DLD1 (cell line): ENCODE data around the gene HDAC9.
"Not testable (repeated sequence)": the region's sequence is repeated elsewhere in the genome, so short reads cannot be mapped to it uniquely, and the experiment has no call there.

ENCODE experiments used
- in situ Hi-C: cut with HindIII; loops from 2 replicates; pipeline ENCODE4 v1.10.0; 2017; ENCODE audit warnings: low sequenced_read_pairs

Gene HDAC9

DNA sequence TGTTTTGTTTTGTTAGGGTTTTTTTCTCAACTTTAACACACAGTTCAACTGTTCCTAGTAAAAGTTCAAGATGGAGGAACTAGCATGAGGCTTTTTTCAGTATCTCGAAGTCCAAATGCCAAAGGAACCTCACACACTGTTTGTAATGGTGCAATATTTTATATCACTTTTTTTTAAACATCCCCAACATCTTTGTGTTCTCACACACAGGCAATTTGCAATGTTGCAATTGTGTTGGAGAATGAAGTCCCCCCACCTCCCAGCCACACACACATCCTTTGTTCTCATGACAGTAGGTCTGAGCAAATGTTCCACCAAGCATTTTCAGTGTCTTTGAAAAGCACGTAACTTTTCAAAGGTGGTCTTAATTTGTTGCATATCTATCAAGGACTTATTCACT lies 501.0 kb downstream of the HDAC9 start:
- in situ Hi-C loops = no loop called here

DNA sequence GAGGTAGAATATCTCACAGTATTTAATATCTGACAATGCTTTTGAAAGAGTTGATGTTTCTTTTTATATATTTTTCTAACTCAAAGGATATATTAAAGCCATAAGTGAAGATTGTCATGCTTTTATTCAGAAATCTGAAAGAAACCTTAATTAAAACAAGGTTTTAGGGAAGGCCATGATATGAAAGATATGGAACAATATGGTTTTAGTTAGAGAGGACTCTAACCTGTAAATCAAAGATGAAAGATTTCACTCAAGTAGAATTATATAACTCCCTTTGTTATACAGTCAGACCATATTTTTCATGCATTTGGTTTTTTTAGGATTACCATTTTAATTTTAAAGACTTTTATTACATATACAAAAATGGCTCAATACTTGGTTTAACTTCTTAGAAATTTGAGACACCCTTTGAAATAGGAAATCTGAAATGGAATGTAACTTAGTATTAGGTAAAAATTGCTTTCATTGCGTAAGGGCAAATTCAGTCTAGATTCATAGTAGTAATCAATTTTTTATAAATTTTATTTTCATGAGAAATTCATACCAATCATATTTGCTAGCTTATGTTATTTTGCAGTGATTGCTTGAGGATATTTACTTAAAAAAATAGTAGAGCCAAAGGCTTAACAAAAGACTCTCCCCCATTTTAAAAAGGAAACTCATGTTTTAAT lies 502.1 kb downstream of the HDAC9 start:
- in situ Hi-C loops = no loop called here

DNA sequence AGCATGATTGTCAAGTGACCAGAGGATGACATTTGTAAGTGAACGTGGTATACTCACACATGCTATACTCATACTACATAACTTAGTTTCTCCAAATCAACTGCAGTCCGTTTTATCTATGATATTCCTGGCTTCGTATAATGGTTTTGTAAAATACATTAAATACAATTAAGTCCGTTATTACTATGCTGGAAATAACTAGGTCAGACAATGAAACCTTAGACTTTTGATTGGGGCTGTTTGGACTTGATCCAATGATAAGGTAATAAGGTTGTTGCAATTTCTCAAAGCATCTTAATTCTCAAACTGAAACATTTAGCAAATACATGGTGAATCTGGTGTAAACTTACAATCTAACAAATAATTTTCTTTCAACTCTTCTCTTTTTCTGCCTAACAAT lies 504.9 kb downstream of the HDAC9 start:
- in situ Hi-C loops = no loop called here

DNA sequence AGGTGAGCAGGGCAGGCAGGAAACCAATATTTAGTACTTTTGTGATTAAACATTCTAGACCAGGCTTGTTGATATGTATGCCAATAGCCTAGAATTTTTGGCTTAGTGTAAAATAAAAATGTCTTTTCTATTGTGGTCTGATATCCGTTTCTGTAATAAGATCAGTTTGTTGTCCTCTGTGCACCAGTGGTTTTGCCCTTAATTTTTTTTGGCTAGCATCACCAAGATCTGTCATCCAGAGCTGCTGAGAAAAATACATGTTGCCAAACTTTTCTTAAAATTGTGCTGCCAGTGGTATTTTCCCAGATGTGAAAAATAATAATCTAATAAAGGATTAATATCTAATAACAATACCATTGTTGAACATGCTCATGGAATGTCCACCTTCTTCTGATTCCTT lies 506.3 kb downstream of the HDAC9 start:
- in situ Hi-C loops = no loop called here

DNA sequence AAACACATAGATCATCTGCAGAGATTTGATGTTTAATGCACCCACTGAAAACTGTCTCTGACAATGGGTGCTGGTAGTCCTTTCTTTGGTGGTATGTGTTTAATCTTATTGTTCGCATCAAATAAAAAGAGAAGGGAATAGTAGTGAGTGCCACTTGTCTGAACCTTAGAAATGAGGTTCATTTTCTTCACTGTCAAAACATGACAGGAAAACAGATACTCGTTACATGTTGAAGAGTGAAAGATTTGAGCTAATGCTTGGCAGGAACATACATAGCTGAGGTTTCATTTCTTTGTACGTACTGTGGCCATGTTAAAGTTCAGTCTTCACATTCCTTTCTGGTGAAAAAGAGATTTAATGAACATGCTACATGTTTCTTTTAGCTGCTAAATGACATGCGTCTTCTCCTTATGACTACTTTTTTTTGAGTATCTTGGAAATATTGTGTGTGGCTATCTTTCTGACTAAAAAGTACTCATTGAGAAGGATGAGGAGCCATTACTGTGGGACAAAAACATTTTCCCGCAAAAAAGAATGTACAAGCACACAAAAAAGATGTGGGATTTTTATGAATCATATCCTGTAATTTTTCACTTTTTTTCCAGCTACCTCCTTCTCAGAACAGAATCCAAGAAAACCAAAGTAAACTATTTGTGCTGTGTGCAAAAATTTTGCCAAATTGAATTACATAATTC lies 513.8 kb downstream of the HDAC9 start:
- in situ Hi-C loops = no loop called here

DNA sequence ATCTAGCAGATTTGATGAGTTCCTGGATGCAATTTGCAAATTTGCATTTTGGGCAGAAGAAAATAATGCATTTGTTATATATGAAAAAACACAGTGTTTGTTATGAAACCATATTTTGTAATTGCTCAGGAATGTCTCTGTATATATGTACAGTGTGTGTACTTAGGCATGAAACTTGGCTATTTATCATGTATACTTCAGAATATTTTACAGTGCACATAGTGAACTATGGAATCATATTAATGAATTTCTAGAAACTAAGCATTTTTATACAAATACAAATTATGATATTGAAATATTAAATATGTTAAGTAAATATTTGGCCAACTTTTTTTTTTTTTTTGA lies 514.4 kb downstream of the HDAC9 start:
- in situ Hi-C loops = no loop called here

GRCh38 chr7:19011212-19011611 lies 515.7 kb downstream of the HDAC9 start:
- in situ Hi-C loops = no loop called here

DNA sequence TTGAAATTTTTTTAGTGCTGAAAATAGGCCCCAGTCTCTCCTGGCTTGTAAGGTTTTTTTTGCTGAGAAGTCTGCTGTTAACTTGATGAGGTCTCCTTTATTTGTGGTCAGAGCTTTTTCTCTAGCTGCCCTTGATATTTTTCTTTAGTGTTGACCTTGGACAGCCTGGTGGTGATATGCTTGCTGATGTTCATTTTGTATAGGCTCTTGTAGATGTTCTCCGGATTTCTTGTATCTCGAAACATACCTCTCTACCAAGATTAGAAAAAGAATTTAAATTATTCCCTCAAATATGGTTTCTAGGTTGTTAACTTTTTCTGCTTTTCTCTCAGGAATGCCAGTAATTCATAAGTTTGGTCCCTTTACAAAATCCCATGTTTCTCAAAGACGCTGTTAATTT lies 519.5 kb downstream of the HDAC9 start:
- in situ Hi-C loops = no loop called here

- in situ Hi-C loops = no loop called here
Observed at GRCh38 chr7:19016140-19016539, 520.6 kb downstream of the HDAC9 start.

GRCh38 chr7:19017374-19017773 lies 521.8 kb downstream of the HDAC9 start:
- in situ Hi-C loops = no loop called here

DNA sequence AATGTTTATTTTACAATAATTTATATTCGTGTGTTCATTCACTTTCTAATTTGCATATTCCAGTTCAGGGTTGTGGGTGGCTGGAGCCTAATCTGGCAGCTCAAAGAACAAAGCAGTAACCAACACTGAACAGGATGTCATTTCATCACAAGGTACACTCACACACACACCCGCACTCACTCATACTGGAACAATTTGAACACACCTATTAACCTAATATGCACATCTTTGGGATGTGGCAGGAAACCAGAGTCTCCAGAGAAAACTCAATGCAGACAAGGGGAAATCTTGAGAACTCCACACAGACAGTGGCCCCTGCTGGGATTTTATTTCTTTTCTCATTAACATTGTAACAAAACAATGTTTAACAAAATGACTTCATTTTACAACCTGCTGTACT lies 524.5 kb downstream of the HDAC9 start:
- in situ Hi-C loops = no loop called here

DNA sequence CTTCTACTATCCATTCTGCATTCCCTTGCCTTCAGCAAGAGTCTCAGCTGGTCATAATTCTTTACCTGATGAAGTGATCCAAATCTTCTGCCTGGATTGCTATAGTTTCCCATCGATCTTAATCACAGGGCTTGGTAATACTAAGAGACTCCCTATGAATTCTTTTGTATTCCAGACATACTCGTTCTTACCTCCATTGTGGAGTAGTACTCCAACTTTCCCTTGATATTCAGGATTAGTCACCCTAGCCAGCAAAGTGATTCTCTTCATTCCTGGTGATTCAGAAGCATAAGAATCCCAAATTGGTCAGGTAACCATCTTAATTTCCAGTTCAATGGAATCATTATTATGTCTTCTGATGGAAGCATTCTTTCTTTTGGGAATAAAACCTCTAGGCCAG lies 525.2 kb downstream of the HDAC9 start:
- in situ Hi-C loops = no loop called here

DNA sequence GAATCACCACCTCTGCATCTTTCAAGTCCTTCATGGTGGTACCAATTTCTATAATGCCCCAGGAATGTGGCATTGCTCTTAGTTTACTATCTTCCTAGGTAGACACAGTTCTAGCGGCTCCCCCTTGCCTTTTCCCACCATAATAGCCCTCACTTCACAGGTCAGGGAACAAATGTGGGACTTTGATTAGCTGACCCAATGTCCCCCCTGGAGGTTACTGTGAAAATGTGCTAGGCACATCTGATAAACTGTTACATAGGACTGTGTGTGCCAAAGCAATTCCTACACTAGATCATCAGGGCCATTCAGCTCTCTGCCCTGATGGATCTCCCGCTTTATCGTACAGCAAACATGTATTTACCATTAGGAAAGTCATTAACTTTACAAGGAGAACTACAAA lies 527.9 kb downstream of the HDAC9 start:
- in situ Hi-C loops = no loop called here

- in situ Hi-C loops = no loop called here
Observed at GRCh38 chr7:19024261-19024660, 528.7 kb downstream of the HDAC9 start.

GRCh38 chr7:19026888-19027287 lies 531.3 kb downstream of the HDAC9 start:
- in situ Hi-C loops = no loop called here

DNA sequence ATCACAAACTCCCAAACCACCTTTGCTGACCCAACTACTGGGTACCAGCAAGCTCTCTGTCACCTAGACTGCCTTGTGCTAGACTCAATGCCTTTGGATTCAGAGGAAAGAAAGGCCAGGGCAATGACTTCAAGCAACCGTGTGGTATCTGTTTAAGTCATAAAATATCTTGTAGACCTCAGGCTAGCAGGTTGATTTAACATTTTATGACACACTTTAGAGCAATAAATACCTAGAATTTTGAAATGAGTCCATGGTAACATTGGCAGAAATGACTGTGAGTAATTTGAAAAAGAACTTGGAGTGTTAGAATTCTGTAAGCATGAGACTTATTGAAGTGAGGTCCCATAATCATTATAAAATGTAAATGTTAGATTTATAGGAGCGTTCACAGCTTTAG lies 534.7 kb downstream of the HDAC9 start:
- in situ Hi-C loops = no loop called here

GRCh38 chr7:19032942-19033341 lies 537.4 kb downstream of the HDAC9 start:
- in situ Hi-C loops = not testable (repeated sequence)

- in situ Hi-C loops = no loop called here
Observed at GRCh38 chr7:19051767-19052375, 556.3 kb downstream of the HDAC9 start.
